Spleen (tissue), 11 donors: ENCODE data around the gene BPTF. TPM values are rescaled to one million over a fixed set of nuclear protein-coding genes. Genes with fewer than 3 reads are reported as not detected.

Experiments
- DNase-seq: peaks from one replicate; pipeline ENCODE4 v3.0.0-alpha.2; 2020
- H3K27ac ChIP-seq, 8 donors: fragments of 200-600 bp; sonication (generic) in 7 of 8; 1 replicate in 4 of 8; 2 replicates in 4 of 8; pipeline versions ENCODE4 v1.5.0 to v1.8.0; 2016 to 2021; ENCODE audit warnings: inconsistent platforms in 4 of 8, mild to moderate bottlenecking in 4 of 8, moderate library complexity in 1 of 8
- H3K27me3 ChIP-seq, 7 donors: fragments of 200-600 bp; sonication (generic) in 6 of 7; replicated peaks in 1 of 7; 1 replicate in 4 of 7; 2 replicates in 3 of 7; pipeline versions ENCODE4 v1.5.0 to v1.8.0; 2016 to 2021; ENCODE audit warnings: inconsistent platforms in 3 of 7, mild to moderate bottlenecking in 1 of 7
- H3K36me3 ChIP-seq, 6 donors: fragments of 200-600 bp; sonication (generic) in 5 of 6; 1 replicate in 4 of 6; 2 replicates in 2 of 6; pipeline versions ENCODE4 v1.5.0 to v1.8.0; 2016 to 2021; ENCODE audit warnings: inconsistent platforms in 2 of 6
- H3K4me1 ChIP-seq, 6 donors: fragments of 200-600 bp; sonication (generic) in 5 of 6; 1 replicate in 3 of 6; 2 replicates in 3 of 6; pipeline versions ENCODE4 v1.5.0 to v1.8.0; 2016 to 2021; ENCODE audit warnings: inconsistent platforms in 3 of 6
- H3K4me3 ChIP-seq, 8 donors: fragments of 200-600 bp; sonication (generic) in 7 of 8; 1 replicate in 4 of 8; 2 replicates in 4 of 8; pipeline versions ENCODE4 v1.5.0 to v1.8.0; 2016 to 2021; ENCODE audit warnings: inconsistent platforms in 4 of 8, mild to moderate bottlenecking in 4 of 8, moderate library complexity in 2 of 8
- H3K9me3 ChIP-seq, 8 donors: fragments of 200-600 bp; sonication (generic) in 7 of 8; 1 replicate in 4 of 8; 2 replicates in 4 of 8; pipeline versions ENCODE4 v1.5.0 to v1.8.0; 2016 to 2021; ENCODE audit warnings: inconsistent platforms in 4 of 8
- POLR2A ChIP-seq, 3 donors: fragments of 450-650 bp; IDR thresholded peaks; one replicate each; pipeline ENCODE4 v1.5.1; 2017; ENCODE audit warnings: antibody characterized with exemption in 3 of 3, mild to moderate bottlenecking in 1 of 3
- POLR2AphosphoS5 ChIP-seq, 3 donors: sonication (generic); formaldehyde crosslinking; IDR thresholded peaks; one replicate each; pipeline ENCODE4 v1.5.1; 2017; ENCODE audit warnings: antibody characterized with exemption in 3 of 3
- WGBS, 5 donors: extraction: QIAGEN DNeasy Blood & Tissue Kit in 3 of 5; methylation state at CpG; one replicate each; pipeline versions ENCODE4 v1.1.5 to v1.1.7; 2013 to 2018; 5-methylcytosine and 5-hydroxymethylcytosine counted together
- intact Hi-C: fragments of 100-400 bp; cut with DNase I; formaldehyde crosslinking; loops from one replicate; pipeline ENCODE4 v1.15.0; 2023; ENCODE audit warnings: low total_unique reads
- polyA plus RNA-seq, 3 donors: library from polyadenylated mRNA; stranded (reverse); fragments of 200-250 nt; gene quantifications; one replicate each; pipeline ENCODE4 v1.2.1, GENCODE V29; 2013
- total RNA-seq, 7 donors: library from RNA; depleted of rRNA in 3 of 7; stranded (reverse); fragments of >200 nt in 3 of 7; fragmentation: NEBNext Ultra II Directional in 4 of 7; extraction: Animal tissue kit (Norgen Biotek cat#: 25700) in 4 of 7; gene quantifications; one replicate each; pipeline versions ENCODE4 v1.1.0 to v1.2.1, GENCODE V29; 2016 to 2021
- TF ChIP-seq, protein P1 (sequence below), 11 experiments: fragments of 200-600 bp in 7 of 11; fragments of 450-650 bp in 4 of 11; sonication (generic) in 4 of 11; IDR thresholded peaks in 8 of 11; conservative IDR thresholded peaks in 3 of 11; 1 replicate in 7 of 11; 2 replicates in 4 of 11; pipeline versions ENCODE4 v1.4.0 to v1.8.0; 2016 to 2021; ENCODE audit warnings: antibody characterized with exemption in 11 of 11, inconsistent platforms in 4 of 11, mild to moderate bottlenecking in 1 of 11
- donor health status: healthy with polysubstance abuse.
- donor health status: DM: no; HTN: no; CAD: no; lungs with moderate emphysema.
- donor health status: DM: no; HTN: no; CAD: no.
- donor health status: Bipolar disorder and iron deficiency.
- donor health status: healthy.
- donor health status: DM: no; HTN: no; CAD: no.
- donor health status: DM: yes; HTN: yes; CAD: no.

Gene BPTF
- total and polyA plus RNA-seq, 10 donors = 12.3 to 148 (median 120) TPM

DNA sequence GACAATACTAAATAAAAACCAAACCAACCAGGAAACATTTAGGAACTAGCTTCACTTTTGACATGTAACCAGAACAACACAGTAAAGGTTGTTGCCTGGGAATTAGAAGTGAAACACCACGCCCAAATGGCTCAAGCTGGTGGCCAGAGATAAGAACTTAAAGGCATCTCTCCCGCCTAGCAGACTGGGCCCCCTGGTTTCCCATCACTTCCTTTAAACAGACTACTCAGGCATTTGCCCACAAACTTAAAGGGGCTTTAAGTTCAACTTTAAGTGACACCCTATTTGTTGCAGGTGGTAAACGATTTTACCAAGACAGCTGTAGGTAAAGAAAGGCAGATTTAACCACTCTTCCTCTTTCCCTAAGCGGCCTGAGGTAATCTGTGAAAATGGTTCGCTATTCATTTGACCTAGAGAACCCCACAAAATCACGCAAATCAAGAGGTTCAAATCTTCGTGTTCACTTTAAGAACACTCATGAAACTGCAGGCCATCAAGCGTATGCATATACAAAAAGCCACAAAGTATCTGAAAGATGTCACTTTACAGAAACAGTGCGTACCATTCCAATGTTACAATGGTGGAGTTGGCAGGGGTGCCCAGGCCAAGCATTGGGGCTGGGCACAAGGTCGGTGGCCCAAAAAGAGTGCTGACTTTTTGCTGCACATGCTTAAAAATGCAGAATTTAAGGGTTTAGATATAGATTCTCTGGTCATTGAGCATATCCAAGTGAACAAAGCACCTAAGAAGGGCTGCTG is 40.8 kb upstream of the BPTF start:
- Histone ChIP-seq H3K36me3 (no peaks in the 10 kb centered on the region), H3K4me1 (no peaks in the 10 kb centered on the region), H3K27ac (no peak overlapping the region), H3K4me3 (no peak overlapping the region), H3K9me3 (peaks cover 0 to 9% (median 0%) of the 10 kb centered on the region in 8 donors), H3K27me3 (no peaks in the 10 kb centered on the region)
- DNase-seq = no peak
- 23 to 49% (median 39%) methylated on average over 10 of the region's 10 CpGs for WGBS, 5 donors
- intact Hi-C loops = no loop called here
- TF ChIP-seq POLR2A (IDR thresholded peaks at IDR 0.05) = no peak
- TF ChIP-seq, protein P1, sequence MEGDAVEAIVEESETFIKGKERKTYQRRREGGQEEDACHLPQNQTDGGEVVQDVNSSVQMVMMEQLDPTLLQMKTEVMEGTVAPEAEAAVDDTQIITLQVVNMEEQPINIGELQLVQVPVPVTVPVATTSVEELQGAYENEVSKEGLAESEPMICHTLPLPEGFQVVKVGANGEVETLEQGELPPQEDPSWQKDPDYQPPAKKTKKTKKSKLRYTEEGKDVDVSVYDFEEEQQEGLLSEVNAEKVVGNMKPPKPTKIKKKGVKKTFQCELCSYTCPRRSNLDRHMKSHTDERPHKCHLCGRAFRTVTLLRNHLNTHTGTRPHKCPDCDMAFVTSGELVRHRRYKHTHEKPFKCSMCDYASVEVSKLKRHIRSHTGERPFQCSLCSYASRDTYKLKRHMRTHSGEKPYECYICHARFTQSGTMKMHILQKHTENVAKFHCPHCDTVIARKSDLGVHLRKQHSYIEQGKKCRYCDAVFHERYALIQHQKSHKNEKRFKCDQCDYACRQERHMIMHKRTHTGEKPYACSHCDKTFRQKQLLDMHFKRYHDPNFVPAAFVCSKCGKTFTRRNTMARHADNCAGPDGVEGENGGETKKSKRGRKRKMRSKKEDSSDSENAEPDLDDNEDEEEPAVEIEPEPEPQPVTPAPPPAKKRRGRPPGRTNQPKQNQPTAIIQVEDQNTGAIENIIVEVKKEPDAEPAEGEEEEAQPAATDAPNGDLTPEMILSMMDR (IDR thresholded peaks at IDR 0.05 in 8 of 11, conservative IDR thresholded peaks at IDR 0.05 in 3 of 11) = no peak
- no peak for TF ChIP-seq POLR2AphosphoS5 (IDR thresholded peaks at IDR 0.05)

DNA sequence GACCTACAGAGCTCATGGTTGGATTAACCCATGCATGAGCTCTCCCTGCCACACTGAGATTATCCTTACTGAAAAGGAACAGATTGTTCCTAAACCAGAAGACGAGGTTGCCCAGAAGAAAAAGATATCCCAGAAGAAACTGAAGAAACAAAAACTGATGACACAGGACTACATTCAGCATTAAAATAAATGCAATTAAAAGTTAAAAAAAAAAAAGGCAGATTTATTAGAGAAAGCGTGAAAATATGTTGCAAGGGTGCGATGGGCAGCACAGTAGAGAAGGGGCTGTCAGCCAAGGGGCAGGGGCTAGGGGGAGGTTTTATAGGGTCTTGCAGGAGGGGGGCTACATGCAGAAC is 40.2 kb upstream of the BPTF start:
- Histone ChIP-seq H3K4me1 (no peaks in the 10 kb centered on the region), H3K36me3 (no peaks in the 10 kb centered on the region), H3K4me3 (no peak overlapping the region), H3K27ac (no peak overlapping the region), H3K27me3 (no peaks in the 10 kb centered on the region), H3K9me3 (peaks cover 0 to 9% (median 0%) of the 10 kb centered on the region in 8 donors)
- intact Hi-C loops = no loop called here
- no peak for DNase-seq
- TF ChIP-seq, protein P1 (IDR thresholded peaks at IDR 0.05 in 8 of 11, conservative IDR thresholded peaks at IDR 0.05 in 3 of 11) = no peak
- WGBS, 5 donors = 86 to 99% (median 91%) methylated on average over 3 of the region's 3 CpGs

DNA sequence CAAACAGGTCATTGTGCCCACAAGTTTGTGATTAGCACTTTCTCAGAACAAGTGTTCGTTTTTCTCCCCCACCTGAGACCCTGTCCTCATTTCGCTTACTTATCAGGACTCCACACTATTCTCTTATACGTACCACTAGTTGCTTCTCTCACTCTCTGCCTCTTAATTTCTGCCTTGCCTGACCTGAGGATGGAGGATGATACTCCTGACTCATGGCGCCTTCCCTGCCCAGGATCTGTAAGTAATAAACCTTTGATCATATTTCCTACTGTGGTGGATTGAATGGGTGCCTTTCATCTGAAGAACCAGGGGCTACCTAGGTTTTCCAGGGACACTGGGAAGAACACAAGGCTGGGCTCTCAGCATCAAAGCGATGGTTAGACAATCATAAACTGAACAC is 39.8 kb upstream of the BPTF start:
- TF ChIP-seq, protein P1 (IDR thresholded peaks at IDR 0.05 in 8 of 11, conservative IDR thresholded peaks at IDR 0.05 in 3 of 11) = no peak
- TF ChIP-seq POLR2AphosphoS5 (IDR thresholded peaks at IDR 0.05) (no peak), POLR2A (IDR thresholded peaks at IDR 0.05) (no peak)
- intact Hi-C loops = no loop called here
- Histone ChIP-seq H3K4me1 (no peaks in the 10 kb centered on the region), H3K9me3 (peaks cover 0 to 9% (median 0%) of the 10 kb centered on the region in 8 donors), H3K36me3 (no peaks in the 10 kb centered on the region), H3K4me3 (no peak overlapping the region), H3K27ac (no peak overlapping the region), H3K27me3 (no peaks in the 10 kb centered on the region)
- 89 to 96% (median 95%) methylated on average over 5 of the region's 5 CpGs for WGBS, 5 donors
- DNase-seq = no peak

DNA sequence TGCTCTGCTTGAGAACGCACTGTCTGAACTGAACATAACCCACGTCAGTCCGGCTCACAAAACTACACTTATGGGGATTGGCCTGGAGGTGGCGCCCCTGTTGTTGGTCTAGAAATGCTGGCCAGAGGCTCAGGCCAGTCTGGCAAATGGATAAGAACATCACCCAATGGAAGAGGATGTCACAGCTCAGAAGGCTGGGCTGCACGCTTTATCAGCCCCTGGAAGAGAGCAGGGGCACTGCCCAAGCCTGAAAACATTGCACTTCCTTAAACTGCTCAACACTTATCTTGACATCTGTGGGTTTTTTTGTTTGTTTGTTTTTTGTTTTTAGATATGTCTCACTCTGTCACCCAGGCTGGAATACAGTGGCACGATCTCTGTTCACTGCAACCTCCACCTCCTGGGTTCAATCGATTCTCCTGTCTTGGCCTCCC is 24.8 kb upstream of the BPTF start:
- Histone ChIP-seq H3K4me3 (no peak overlapping the region), H3K9me3 (no peaks in the 10 kb centered on the region), H3K36me3 (no peaks in the 10 kb centered on the region), H3K27me3 (no peaks in the 10 kb centered on the region), H3K4me1 (peaks cover 0 to 10% (median 7%) of the 10 kb centered on the region in 6 donors), H3K27ac (no peak overlapping the region)
- peak; percentile 86 for DNase-seq
- TF ChIP-seq POLR2A (IDR thresholded peaks at IDR 0.05) (no peak), POLR2AphosphoS5 (IDR thresholded peaks at IDR 0.05) (peak in 2 of 3 donors; percentile 36 to 78)
- TF ChIP-seq, protein P1 (IDR thresholded peaks at IDR 0.05 in 8 of 11, conservative IDR thresholded peaks at IDR 0.05 in 3 of 11) = peak; percentile 25 to 77 (median 68)
- intact Hi-C loops = no loop called here
- 31 to 45% (median 37%) methylated on average over 7 of the region's 7 CpGs for WGBS, 5 donors
